GM23338 (cell line): ENCODE results near the gene SH3BP4. TPM values are rescaled to one million over a fixed set of nuclear protein-coding genes. Genes with fewer than 3 reads are reported as not detected.

Experiments
- ATAC-seq: fragments of 200-7000 bp; cut with Tn5 transposase; 3 replicates; pipeline ENCODE4 v1.9.1; 2020
- DNase-seq: peaks from one replicate; pipeline ENCODE4 v3.0.0-alpha.2; 2015; ENCODE audit warnings: low spot score
- H2AFZ ChIP-seq: fragments of 200-600 bp; sonication (generic); 2 replicates; pipeline ENCODE4 v1.8.0; 2016; ENCODE audit warnings: antibody characterized with exemption, mild to moderate bottlenecking, moderate library complexity
- H3F3A ChIP-seq: fragments of 200-600 bp; sonication (generic); replicated peaks from 2 replicates; pipeline ENCODE4 v1.8.0; 2017; ENCODE audit warnings: antibody characterized with exemption, mixed run types, low read depth
- H3K27ac ChIP-seq: fragments of 200-600 bp; sonication (generic); 2 replicates; pipeline ENCODE4 v1.6.1; 2016; ENCODE audit warnings: low read depth
- H3K27me3 ChIP-seq: fragments of 200-600 bp; sonication (generic); 2 replicates; pipeline ENCODE4 v1.8.0; 2016; ENCODE audit warnings: mild to moderate bottlenecking, mixed run types, moderate library complexity; ENCODE audit not compliant: insufficient read depth
- H3K36me3 ChIP-seq: fragments of 200-600 bp; sonication (generic); 2 replicates; pipeline ENCODE4 v1.8.0; 2016; ENCODE audit warnings: mild to moderate bottlenecking; ENCODE audit not compliant: insufficient read depth
- H3K4me1 ChIP-seq: fragments of 200-600 bp; sonication (generic); 2 replicates; pipeline ENCODE4 v1.8.0; 2016; ENCODE audit warnings: mild to moderate bottlenecking, moderate library complexity; ENCODE audit not compliant: insufficient read depth
- H3K4me2 ChIP-seq: fragments of 200-600 bp; sonication (generic); 2 replicates; pipeline ENCODE4 v1.7.1; 2017; ENCODE audit warnings: mixed run types
- H3K4me3 ChIP-seq: fragments of 200-600 bp; sonication (generic); 2 replicates; pipeline ENCODE4 v1.6.1; 2016; ENCODE audit warnings: mixed run types
- H3K79me2 ChIP-seq: fragments of 200-600 bp; sonication (generic); replicated peaks from 2 replicates; pipeline ENCODE4 v1.8.0; 2017; ENCODE audit warnings: mild to moderate bottlenecking; ENCODE audit not compliant: insufficient read depth
- H3K9me2 ChIP-seq: fragments of 200-600 bp; sonication (generic); 2 replicates; pipeline ENCODE4 v1.8.0; 2017; ENCODE audit not compliant: insufficient read depth
- H4K20me1 ChIP-seq: fragments of 200-600 bp; sonication (generic); replicated peaks from 2 replicates; pipeline ENCODE4 v1.8.0; 2017; ENCODE audit warnings: mild to moderate bottlenecking; ENCODE audit not compliant: insufficient read depth
- H3K27ac Mint-ChIP-seq: 2 replicates; pipeline ENCODE4 v1.8.0; 2020; ENCODE audit warnings: inconsistent platforms, mild to moderate bottlenecking, moderate library complexity, mixed read lengths
- H3K27me3 Mint-ChIP-seq: 3 replicates; pipeline ENCODE4 v1.8.0; 2022; ENCODE audit warnings: low read depth, mild to moderate bottlenecking, moderate library complexity, mixed read lengths, inconsistent platforms; ENCODE audit not compliant: insufficient read depth, poor library complexity
- H3K36me3 Mint-ChIP-seq: 3 replicates; pipeline ENCODE4 v1.8.0; 2021; ENCODE audit warnings: low read depth, mild to moderate bottlenecking, inconsistent platforms, moderate library complexity, mixed read lengths
- H3K4me1 Mint-ChIP-seq: 3 replicates; pipeline ENCODE4 v1.8.0; 2020; ENCODE audit warnings: mild to moderate bottlenecking, inconsistent platforms, mixed read lengths
- H3K4me3 Mint-ChIP-seq: 3 replicates; pipeline ENCODE4 v1.8.0; 2021; ENCODE audit warnings: moderate library complexity, mild to moderate bottlenecking, inconsistent platforms, mixed read lengths
- H3K9me3 Mint-ChIP-seq: 3 replicates; pipeline ENCODE4 v1.8.0; 2020; ENCODE audit warnings: moderate library complexity, mild to moderate bottlenecking, inconsistent platforms, mixed read lengths
- CREB1 ChIP-seq: fragments of 250-450 bp; sonication (Bioruptor Pico); IDR thresholded peaks from 2 replicates; pipeline ENCODE4 v1.5.0; 2020; ENCODE audit warnings: low read depth, mild to moderate bottlenecking, moderate library complexity
- CTCF ChIP-seq, 2 experiments: fragments of 200-600 bp in 1 of 2; sonication (generic) in 1 of 2; conservative IDR thresholded peaks; 2 replicates each; pipeline versions ENCODE4 v1.5.1 to v1.6.1; 2016 to 2017; ENCODE audit warnings: antibody characterized with exemption in 2 of 2, low read depth in 2 of 2, mild to moderate bottlenecking in 2 of 2, moderate library complexity in 1 of 2
- ETS1 ChIP-seq: IDR thresholded peaks from 2 replicates; pipeline ENCODE4 v1.6.1; 2016; ENCODE audit warnings: antibody characterized with exemption
- EZH2 ChIP-seq: fragments of 200-600 bp; sonication (generic); IDR thresholded peaks from one replicate; pipeline ENCODE4 v1.8.0; 2017; ENCODE audit warnings: antibody characterized with exemption, mild to moderate bottlenecking, low read depth; ENCODE audit not compliant: unreplicated experiment
- EZH2phosphoT487 ChIP-seq: fragments of 200-600 bp; sonication (generic); IDR thresholded peaks from one replicate; pipeline ENCODE4 v1.8.1; 2018; ENCODE audit warnings: antibody characterized with exemption; ENCODE audit not compliant: unreplicated experiment
- JUNB ChIP-seq: IDR thresholded peaks from one replicate; pipeline ENCODE4 v1.6.1; 2016; ENCODE audit warnings: antibody characterized with exemption; ENCODE audit not compliant: unreplicated experiment
- ZNF331 ChIP-seq: fragments of 250-450 bp; sonication (Bioruptor Pico); IDR thresholded peaks from 2 replicates; pipeline ENCODE4 v1.5.0; 2020; ENCODE audit warnings: low read depth, mild to moderate bottlenecking, moderate library complexity
- polyA plus RNA-seq: library from polyadenylated mRNA; unstranded; fragments of >200 nt; fragmentation: Nextera tagmentation; extraction: Ambion mirVana; gene quantifications from 2 replicates; pipeline ENCODE4 v1.2.1, GENCODE V29; 2016
- total RNA-seq: library from RNA; depleted of rRNA; stranded (reverse); fragments of >200 nt; shearing (Covaris generic); gene quantifications from 2 replicates; pipeline ENCODE4 v1.2.3, GENCODE V29; 2014
- TF ChIP-seq, protein P1 (sequence below): IDR thresholded peaks from one replicate; pipeline ENCODE4 v1.6.1; 2018; ENCODE audit warnings: antibody characterized with exemption; ENCODE audit not compliant: unreplicated experiment

The SH3BP4 gene
- total and polyA plus RNA-seq, 2 experiments from 2014 or later = 15.6 to 50.9 TPM

DNA sequence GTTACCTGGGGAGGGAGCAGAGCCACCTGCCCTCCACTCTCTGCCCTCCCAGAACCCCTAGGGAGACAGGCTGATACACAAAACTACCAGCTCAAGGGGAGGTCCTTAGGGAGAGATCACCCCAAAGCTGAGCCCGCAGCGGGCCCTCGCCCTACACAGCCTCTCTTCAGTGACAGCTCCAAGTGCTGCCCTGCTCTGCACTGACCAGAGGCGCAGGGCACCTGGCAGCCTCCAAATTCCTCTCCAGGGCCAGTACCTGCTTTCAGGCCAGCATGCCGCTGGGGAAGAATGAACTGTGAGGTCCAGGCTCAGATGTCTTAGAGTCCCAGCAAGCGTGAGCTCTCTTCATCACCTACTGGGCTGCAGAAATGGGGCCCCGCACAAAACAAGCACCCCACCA, 11.3 kb upstream of the SH3BP4 start (continued):
- TF ChIP-seq ETS1 (no peak), EZH2 (no peak), CREB1 (CRISPR knock-in tag) (no peak)
- TF ChIP-seq, protein P1, sequence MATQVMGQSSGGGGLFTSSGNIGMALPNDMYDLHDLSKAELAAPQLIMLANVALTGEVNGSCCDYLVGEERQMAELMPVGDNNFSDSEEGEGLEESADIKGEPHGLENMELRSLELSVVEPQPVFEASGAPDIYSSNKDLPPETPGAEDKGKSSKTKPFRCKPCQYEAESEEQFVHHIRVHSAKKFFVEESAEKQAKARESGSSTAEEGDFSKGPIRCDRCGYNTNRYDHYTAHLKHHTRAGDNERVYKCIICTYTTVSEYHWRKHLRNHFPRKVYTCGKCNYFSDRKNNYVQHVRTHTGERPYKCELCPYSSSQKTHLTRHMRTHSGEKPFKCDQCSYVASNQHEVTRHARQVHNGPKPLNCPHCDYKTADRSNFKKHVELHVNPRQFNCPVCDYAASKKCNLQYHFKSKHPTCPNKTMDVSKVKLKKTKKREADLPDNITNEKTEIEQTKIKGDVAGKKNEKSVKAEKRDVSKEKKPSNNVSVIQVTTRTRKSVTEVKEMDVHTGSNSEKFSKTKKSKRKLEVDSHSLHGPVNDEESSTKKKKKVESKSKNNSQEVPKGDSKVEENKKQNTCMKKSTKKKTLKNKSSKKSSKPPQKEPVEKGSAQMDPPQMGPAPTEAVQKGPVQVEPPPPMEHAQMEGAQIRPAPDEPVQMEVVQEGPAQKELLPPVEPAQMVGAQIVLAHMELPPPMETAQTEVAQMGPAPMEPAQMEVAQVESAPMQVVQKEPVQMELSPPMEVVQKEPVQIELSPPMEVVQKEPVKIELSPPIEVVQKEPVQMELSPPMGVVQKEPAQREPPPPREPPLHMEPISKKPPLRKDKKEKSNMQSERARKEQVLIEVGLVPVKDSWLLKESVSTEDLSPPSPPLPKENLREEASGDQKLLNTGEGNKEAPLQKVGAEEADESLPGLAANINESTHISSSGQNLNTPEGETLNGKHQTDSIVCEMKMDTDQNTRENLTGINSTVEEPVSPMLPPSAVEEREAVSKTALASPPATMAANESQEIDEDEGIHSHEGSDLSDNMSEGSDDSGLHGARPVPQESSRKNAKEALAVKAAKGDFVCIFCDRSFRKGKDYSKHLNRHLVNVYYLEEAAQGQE = no peak

DNA sequence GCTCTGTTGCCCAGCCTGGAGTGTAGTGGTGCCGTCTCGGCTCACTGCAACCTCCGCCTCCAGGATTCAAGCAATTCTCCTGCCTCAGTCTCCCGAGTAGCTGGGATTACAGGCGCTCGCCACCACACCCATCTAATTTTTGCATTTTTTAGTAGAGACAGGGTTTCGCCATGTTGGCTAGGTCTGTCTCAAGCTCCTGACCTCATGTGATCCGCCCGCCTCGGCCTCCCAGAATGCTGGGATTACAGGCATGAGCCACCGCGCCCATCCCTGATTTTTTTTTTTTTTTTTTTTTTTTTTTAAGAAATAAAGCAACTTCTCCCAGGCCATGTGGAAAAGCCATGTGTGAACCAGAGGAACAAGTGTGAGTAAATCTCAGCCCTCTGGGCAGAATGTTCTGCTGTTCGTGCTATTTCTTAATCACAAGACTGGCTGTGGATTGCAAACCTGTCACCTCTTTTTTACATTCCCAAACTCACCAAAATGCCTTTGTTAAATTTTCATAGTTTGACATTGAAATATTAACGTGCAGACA, 6.4 kb upstream of the SH3BP4 start:
- H4K20me1 ChIP-seq = no peaks in the 10 kb centered on the region
- no peak overlapping the region for H3K27ac ChIP-seq
- no peak overlapping the region for H3K27ac Mint-ChIP-seq
- ATAC-seq (no peak), DNase-seq (no peak)
- H3K79me2 ChIP-seq = no peaks in the 10 kb centered on the region
- H3K36me3 ChIP-seq = no peaks in the 10 kb centered on the region
- H3K9me2 ChIP-seq = no peaks in the 10 kb centered on the region
- H3K4me1 Mint-ChIP-seq = peaks cover 11% of the 10 kb centered on the region
- no peak overlapping the region for H3K4me2 ChIP-seq
- no peak overlapping the region for H3K4me3 ChIP-seq
- H3K4me1 ChIP-seq = 0 out of 2 replicates have a peak, but pooled peaks cover 4% of the 10 kb centered on the region
- no peaks in the 10 kb centered on the region for H3F3A ChIP-seq
- TF ChIP-seq CTCF (conservative IDR thresholded peaks at IDR 0.05; ENCODE audit: low read depth in 2 of 2) (no peak), EZH2 (no peak)
- H3K27me3 ChIP-seq = peaks cover 17% of the 10 kb centered on the region
- no peaks in the 10 kb centered on the region for H3K36me3 Mint-ChIP-seq
- peaks cover 5% of the 10 kb centered on the region; the same call in 2 of the 3 replicates for H3K9me3 Mint-ChIP-seq
- no peak overlapping the region for H2AFZ ChIP-seq
- H3K27me3 Mint-ChIP-seq = peaks cover 11% of the 10 kb centered on the region
- H3K4me3 Mint-ChIP-seq = no peak overlapping the region

- no peak for ATAC-seq
- Histone ChIP-seq H4K20me1 (no peaks in the 10 kb centered on the region), H3K36me3 (no peaks in the 10 kb centered on the region), H3F3A (no peaks in the 10 kb centered on the region), H3K4me2 (no peak overlapping the region), H3K9me2 (no peaks in the 10 kb centered on the region), H3K4me3 (no peak overlapping the region), H3K27ac (no peak overlapping the region), H3K4me1 (0 out of 2 replicates have a peak, but pooled peaks cover 3% of the 10 kb centered on the region), H3K79me2 (peaks cover 2% of the 10 kb centered on the region), H3K27me3 (peaks cover 26% of the 10 kb centered on the region), H2AFZ (no peak overlapping the region)
- H3K4me1 Mint-ChIP-seq = peaks cover 4% of the 10 kb centered on the region; the same call in 2 of the 3 replicates
- DNase-seq = no peak
- H3K36me3 Mint-ChIP-seq = no peaks in the 10 kb centered on the region
- H3K9me3 Mint-ChIP-seq = peaks cover 5% of the 10 kb centered on the region; the same call in 2 of the 3 replicates
- no peak overlapping the region for H3K27ac Mint-ChIP-seq
- peaks cover 19% of the 10 kb centered on the region for H3K27me3 Mint-ChIP-seq
- no peak overlapping the region for H3K4me3 Mint-ChIP-seq
- TF ChIP-seq JUNB = no peak
- no peak for TF ChIP-seq ZNF331
- no peak for TF ChIP-seq CTCF (conservative IDR thresholded peaks at IDR 0.05; ENCODE audit: low read depth in 2 of 2)
- TF ChIP-seq, protein P1 = no peak
- TF ChIP-seq CREB1 (CRISPR knock-in tag) = no peak
- no peak for TF ChIP-seq EZH2phosphoT487
- TF ChIP-seq EZH2 = no peak
Measured at GRCh38 chr2:234947556-234947955, 4.3 kb upstream of the SH3BP4 start.
